Activated naive CD4-positive, alpha-beta T cell treated with Interleukin-2 at 50 U/mL for 16 hours (primary cell): Measurements from ENCODE around the gene FZR1.
"Not testable (repeated sequence)": the region's sequence is repeated elsewhere in the genome, so short reads cannot be mapped to it uniquely, and the experiment has no call there.

ENCODE experiments used
- DNase-seq: peaks from one replicate; pipeline ENCODE4 v3.0.0-alpha.2; 2020

FZR1 gene

DNA sequence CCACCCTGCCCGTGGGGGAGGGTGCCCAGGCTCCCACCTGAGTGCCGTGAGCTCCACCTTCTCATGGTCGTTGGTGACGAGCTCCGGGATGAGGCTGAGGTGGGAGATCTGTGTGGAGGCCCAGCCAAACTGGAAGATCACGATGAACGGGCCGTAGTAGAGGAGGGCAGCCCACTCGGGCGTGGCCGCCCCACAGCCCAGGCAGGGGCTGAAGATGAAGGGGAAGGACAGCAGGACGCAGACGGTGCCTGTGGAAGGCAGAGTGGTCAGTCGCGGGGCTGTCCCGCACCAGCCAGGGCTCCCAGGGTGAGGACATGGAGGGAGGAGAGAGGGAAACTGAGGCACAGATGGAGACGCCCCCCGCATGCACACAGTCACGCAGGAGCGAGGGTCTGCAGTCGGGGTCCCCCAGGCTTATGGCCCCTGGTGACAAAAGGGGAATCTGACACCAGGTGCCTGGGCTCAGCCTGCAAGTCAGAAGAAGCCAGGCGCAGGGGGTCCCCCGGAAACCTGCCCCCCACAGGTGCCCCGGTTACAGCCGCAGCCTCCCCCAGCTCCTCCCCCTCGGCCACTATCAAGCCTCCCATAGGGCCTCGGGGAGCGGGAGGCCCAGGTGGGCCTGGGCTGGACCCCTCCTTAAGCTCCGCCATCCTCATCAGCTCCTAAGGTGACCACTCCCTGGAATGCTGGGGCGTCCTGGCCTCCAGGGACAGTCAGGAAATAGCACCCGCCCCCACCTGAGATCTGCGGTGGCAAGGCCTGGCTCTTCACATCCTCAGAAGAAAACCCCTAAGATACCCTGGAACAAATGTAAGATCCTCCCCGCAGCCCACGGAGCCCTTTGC lies 45.1 kb downstream of the FZR1 start:
- DNase-seq = no peak

DNA sequence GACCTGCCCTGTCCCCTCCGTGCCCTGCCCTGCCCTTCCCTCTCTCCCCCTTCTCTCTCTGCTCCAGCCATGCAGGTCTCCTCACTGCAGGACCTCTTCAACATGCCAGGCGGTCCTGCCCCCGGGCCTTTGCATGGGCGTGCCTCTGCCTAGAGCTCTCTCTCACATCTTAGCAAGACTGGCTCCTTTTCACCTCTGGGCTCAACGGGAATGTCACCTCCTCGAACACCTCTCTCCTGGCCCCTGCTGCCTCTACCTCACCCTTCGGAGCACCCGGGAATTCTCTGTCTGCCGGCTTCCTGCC lies 45.6 kb downstream of the FZR1 start:
- DNase-seq = no peak

DNA sequence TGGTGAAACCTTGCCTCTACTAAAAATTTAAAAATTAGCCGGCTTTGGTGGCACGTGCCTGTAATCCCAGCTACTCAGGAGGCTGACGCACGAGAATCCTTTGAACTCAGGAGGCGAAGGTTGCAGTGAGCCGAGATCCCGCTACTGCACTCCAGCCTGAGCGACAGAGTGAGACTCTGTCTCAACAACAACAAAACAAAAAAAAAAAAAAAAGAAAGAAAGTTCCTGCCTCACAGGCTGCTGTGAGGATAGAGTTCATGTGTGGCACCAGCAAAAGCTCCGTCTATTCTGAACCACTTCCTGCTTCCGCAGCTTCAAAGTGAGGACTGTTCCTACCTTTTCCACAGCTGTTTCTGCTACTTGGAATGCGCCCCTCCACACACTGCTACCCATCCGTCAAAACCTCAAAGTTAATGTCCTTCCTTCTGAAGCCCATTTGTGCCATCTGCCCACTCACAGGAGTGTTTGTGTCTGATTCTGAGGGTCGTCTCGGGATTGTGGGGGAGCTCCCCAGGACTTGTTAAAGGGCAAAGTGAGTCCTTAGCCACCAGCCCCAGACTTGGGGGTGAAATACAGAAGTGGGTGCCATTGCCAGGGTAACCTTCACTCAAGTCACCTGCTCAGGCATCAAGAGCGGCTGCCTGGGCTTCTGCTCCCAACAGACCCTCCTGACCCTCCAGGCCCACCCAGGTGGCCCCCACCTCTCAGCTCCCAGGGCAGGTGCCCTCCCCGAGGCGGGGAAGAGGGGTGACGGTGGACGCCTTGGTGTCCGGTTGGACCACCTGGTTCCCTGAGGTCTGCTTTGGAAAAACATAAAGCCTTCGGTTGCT lies 48.4 kb downstream of the FZR1 start:
- DNase-seq = peak; percentile 29

GRCh38 chr19:3555653-3556422 lies 49.7 kb downstream of the FZR1 start:
- no peak for DNase-seq

DNA sequence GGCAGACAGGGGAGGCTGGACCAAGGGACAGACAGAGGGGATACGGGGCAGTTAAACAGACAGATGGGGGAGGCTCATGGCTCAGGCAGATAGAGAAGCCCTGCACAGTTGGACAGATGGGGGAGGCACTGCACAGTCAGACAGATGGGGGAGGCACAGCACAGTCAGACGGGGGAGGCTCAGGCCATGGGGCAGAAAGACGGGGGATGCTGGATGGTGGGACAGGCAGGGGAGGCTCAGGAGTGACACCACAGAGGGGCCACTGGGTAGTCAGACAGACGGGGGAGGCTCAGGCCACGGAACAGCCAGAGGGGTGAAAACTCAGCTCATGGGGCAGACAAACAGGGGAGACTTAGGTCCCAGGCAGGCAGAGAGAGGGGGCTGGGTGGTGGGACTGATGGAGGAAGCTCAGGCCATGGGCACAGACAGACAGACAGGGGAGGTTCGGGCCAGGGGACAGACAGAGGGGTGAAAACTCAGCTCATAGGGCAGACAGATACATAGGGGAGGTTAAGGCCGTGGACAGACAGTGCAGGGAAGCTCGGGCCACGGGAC lies 50.4 kb downstream of the FZR1 start:
- DNase-seq = no peak

GRCh38 chr19:3556978-3557460 lies 50.9 kb downstream of the FZR1 start:
- peak; percentile 73 for DNase-seq

DNA sequence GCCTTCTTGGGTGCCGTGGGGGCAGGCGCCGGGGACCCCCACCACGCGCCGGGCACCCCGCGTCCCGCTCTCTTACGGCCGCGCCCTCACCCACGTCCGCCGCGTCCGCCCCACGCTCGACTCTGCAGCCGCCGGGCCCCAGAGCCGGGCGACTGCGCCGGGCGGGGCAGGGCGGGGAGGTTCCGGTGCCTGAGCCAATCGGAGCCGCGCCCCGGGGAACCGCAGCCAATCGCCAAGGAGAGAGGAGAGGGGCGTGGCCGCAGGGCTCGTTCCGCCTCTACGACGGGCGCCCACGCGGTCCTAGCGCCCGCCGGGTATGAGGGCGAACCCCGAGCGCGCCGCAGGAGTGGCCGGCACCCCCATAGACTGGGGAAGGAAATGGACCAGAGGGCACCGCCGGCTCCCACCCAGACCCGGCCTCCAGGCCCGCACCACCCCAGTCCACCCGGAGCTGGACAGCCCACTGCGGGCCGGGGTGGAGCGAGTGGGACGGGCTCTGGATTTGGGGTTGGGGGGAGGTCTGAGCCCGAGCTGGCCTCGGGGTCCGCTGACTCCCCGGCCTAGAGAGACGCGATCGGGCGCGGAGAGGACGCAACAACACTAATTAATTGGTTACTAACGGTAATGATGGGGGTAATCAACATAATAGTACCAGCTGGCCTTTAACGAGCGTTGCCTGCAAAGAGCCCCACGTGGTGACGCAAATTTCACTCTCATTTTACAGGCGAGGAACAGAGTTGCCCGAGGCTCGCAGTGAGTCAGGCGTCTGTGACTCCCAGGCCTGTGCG lies 51.5 kb downstream of the FZR1 start, which contains the start of gene MFSD12:
Gene MFSD12, minus strand, starts transcription at position 126 of the 788 bp plus-strand sequence. CDS start 183 bp downstream, outside the sequence.
- DNase-seq = peak; percentile 96

- DNase-seq = no peak
Observed at GRCh38 chr19:3563709-3564524, 57.8 kb downstream of the FZR1 start.

DNA sequence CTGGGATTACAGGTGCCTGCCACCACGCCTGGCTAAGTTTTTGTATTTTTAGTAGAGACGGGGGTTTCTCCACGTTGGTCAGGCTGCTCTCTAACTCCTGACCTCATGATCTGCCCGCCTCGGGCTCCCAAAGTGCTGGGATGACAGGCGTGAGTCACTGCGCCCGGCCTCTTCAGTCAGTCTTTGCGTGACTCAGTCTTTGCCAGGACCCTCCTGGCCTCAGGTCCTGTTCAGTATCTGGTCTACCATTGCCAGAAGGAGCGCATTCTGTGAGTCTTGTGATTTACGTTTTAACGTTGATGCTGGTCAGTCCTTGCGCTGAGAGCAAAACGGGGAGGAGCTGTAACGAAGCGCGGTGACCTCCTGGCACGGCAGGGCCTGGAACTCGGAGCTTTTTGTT lies 59.0 kb downstream of the FZR1 start:
- DNase-seq = no peak

GRCh38 chr19:3570042-3570441 lies 63.9 kb downstream of the FZR1 start:
- not testable (repeated sequence) for DNase-seq

- no peak for DNase-seq
Observed at GRCh38 chr19:3570606-3571011, 64.5 kb downstream of the FZR1 start.

DNA sequence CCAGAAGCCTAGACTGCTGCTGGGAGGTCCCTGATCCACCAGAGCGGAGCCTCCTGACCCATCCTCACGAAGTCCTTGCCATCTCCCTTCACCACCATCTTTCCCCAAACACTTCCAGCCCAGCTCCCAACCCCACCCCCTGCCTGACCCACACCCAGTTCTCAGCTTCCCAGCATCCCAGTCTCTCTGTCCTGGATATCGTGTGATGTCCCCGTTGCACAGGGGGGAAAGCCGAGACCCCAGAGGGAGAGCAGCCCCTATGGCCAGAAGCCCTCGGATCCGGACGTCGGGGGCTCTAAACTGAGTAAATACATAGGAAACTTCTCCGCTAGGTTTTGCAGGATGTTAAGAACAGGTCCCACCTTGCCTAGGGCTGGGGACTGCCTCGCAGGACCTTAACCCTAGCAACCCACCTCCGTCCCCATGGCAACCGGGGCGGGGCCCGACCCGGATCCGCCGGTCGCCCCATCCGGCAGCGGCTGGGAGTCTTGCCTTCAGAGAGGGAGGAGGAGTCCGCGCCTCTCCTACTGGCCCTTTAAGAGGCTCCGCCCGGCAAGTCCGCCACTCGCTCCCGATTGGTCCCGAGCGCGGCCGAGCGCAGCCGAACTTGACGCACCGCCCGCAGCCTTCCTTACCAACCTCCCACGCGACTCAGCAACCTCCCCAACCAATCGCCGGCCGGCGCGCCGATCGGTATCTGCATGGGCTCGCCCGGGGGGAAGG lies 66.2 kb downstream of the FZR1 start:
- peak; percentile 99 for DNase-seq

DNA sequence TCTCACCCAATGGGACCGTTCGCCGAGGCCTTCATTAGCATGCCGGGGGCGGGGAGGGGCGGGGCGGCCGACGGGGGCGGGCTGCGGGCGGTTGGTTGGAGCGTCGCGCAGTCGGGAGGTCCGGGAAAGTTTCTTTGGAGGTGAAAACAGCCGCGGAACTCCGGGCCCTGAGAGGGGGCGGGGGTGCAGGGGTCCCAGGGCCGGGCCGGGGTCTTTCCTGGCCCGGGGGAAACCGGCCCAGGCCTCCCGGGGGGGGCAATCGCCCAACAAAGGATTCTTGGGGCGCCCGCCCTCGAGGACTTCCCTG lies 66.7 kb downstream of the FZR1 start, which contains the start of gene HMG20B:
Gene HMG20B, plus strand, starts transcription at position 90 of the 307 bp plus-strand sequence. CDS start 366 bp downstream, outside the sequence.
- DNase-seq = no peak

DNA sequence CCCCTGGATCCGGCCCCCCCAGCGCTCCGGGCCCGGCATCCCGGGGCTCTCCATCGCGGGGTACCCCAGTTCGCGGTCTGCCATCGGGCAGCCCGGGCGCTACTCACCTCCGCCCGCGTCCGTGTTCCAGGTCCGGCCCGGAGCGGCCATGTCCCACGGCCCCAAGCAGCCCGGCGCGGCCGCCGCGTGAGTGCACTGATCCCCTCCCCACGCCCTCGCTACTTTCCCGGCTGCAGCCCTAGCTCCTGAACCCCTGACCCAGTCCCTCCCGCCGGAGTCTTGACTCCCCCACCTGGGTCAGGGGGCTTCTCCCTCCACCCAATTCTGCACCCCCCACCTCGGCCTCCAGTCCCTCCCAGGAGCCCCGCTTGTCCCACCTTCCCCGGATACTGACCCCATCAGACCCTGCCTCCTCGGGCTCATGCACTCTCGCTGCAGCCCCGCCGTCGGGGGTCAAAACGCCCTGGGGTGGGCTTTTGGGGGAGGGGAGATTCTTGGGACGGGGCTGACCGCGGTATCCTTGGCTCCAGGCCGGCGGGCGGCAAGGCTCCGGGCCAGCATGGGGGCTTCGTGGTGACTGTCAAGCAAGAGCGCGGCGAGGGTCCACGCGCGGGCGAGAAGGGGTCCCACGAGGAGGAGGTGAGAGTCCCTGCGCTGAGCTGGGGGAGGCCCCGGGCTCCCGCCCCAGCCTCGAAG lies 67.2 kb downstream of the FZR1 start:
- no peak for DNase-seq

DNA sequence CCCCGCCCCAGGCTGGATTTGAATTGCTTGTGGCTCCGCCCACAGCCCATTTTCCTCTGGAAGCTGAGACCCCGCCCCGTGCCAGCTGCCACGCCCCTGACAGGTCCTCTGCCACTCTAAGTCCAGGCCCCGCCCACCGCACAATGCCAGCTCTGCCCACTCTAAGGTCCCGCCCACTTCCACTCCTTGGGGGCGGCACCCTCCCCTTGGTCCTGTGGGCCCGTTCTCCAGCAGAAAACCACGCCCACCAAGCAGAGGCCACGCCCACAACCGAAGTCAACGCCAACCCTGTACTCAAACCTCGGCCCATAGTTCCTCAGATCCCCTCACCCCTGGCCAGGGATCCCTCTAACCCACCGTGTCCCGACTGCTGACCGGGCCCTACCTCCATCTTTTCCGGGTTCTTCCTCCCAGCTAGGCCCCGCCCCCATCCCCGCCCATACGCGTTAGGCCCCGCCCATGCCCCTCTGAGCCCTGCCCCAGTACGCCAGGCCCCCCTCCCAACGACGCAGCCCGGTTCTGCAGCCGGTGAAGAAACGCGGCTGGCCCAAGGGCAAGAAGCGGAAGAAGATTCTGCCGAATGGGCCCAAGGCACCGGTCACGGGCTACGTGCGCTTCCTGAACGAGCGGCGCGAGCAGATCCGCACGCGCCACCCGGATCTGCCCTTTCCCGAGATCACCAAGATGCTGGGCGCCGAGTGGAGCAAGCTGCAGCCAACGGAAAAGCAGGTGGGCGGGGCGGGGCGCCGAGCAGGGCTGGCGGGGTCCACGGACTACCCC lies 67.9 kb downstream of the FZR1 start:
- peak; percentile 81 for DNase-seq

- peak; percentile 31 for DNase-seq
Observed at GRCh38 chr19:3575260-3575741, 69.2 kb downstream of the FZR1 start.

- no peak for DNase-seq
Observed at GRCh38 chr19:3575949-3576673, 70.0 kb downstream of the FZR1 start.
